ENCODE measurements around the gene GATM. TPM values are rescaled to one million over a fixed set of nuclear protein-coding genes. Genes with fewer than 3 reads are reported as not detected.

The GATM gene
- total and polyA plus RNA-seq, 2 of the 4 experiments (the other 2 are of a cell fraction) = 0.10 to 0.18 TPM

DNA sequence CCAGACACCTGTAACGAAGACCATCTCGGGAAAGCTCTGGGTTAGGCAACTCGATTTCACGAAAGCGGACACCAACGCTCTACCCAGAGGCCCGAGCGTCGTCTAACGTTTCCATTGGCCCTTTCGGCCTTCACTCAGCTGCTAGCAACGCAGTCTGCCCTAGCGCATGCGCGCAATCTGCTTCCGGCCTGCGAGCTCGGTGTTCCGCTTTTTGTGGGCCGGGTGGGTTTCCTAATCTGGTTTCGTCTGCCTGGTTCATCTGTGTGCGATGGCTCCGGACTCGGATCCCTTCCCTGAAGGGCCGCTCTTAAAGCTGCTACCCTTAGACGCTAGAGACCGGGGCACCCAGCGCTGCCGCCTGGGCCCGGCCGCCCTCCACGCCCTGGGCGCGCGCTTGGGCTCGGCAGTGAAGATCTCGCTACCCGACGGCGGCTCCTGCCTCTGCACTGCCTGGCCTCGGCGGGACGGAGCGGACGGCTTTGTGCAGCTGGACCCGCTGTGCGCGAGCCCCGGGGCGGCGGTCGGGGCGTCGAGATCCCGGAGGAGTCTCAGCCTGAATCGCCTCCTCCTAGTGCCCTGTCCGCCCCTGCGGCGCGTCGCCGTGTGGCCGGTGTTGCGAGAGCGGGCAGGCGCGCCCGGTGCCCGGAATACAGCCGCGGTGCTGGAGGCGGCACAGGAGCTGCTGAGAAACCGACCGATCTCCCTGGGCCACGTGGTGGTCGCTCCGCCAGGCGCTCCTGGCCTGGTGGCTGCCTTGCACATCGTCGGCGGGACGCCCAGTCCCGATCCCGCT is 24.0 kb upstream of the GATM start (continued):
- TF ChIP-seq, protein P1, sequence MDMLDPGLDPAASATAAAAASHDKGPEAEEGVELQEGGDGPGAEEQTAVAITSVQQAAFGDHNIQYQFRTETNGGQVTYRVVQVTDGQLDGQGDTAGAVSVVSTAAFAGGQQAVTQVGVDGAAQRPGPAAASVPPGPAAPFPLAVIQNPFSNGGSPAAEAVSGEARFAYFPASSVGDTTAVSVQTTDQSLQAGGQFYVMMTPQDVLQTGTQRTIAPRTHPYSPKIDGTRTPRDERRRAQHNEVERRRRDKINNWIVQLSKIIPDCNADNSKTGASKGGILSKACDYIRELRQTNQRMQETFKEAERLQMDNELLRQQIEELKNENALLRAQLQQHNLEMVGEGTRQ (IDR thresholded peaks at IDR 0.05; ENCODE audit: low read depth, low read length) = peak; percentile 31; the same call in 1 of the 2 replicates

DNA sequence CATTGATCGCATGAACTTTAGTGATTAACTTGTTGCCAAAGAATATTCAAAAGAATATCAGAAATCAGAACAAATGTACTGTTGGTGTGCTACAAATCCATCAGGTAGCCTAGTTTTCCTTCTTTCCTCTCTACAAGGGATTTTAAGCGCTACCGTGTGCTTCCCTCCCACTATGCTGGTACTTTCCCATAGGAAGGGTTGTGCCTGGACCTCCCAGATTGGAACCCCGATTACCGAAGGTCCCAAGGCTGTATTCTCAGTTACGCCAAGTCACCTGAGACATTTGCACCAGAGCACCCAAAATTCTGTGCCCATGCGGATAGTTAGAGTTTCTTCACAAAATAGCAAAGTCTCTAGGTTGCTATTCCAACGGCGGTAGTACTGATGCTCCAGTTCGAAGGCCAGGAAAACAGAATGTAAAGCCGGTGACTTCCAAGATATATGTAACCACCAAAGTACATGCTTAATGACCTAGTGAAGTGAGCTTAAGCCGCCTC is 23.4 kb upstream of the GATM start:
- peak overlapping the region; percentile 88 for H3K9ac ChIP-seq (ENCODE audit: low read depth, low read length)
- peak; percentile 16; the same call in 1 of the 2 replicates for ATAC-seq (ENCODE audit: low read depth)

More for the DNA sequence above, 23.4 kb upstream of the GATM start:
- Histone ChIP-seq H2BK15ac (ENCODE audit: low read depth, low read length) (no peak overlapping the region), H2AK5ac (ENCODE audit: low read depth, low read length) (no peak overlapping the region; the same call in 1 of the 2 replicates), H2AK9ac (replicated peaks; ENCODE audit: low read depth, low read length, poor library complexity) (peak overlapping the region; percentile 3), H3K4ac (ENCODE audit: low read depth, low read length) (peak overlapping the region; percentile 76), H3K4me3 (ENCODE audit: insufficient read depth, low read depth, low read length) (peak overlapping the region; percentile 71), H3K18ac (ENCODE audit: low read depth, low read length) (no peak overlapping the region), H4K8ac (ENCODE audit: low read depth in 2 of 2, low read length in 2 of 2) (peak overlapping the region; percentile 91 to 97), H3K4me2 (ENCODE audit: low read depth, low read length) (peak overlapping the region; percentile 94), H3K14ac (replicated peaks; ENCODE audit: low read depth, low read length) (peak overlapping the region; percentile 89), H4K5ac (ENCODE audit: low read depth, low read length) (peak overlapping the region; percentile 49), H2BK20ac (ENCODE audit: low read depth, low read length) (no peak overlapping the region), H3K23ac (ENCODE audit: low read depth, low read length) (peak overlapping the region; percentile 85), H2BK120ac (ENCODE audit: low read depth, low read length) (no peak overlapping the region), H2BK5ac (ENCODE audit: low read depth, low read length, poor library complexity, severe bottlenecking) (no peak overlapping the region), H3K9me1 (ENCODE audit: insufficient read depth, low read length) (peaks cover 5% of the 10 kb centered on the region; the same call in 1 of the 2 replicates), H3K4me1 (ENCODE audit: control insufficient read depth, insufficient read depth, low read length) (no peaks in the 10 kb centered on the region), H3K9me3 (ENCODE audit: control insufficient read depth, insufficient read depth, low read length) (no peaks in the 10 kb centered on the region), H4K91ac (ENCODE audit: insufficient read depth, low read depth, low read length) (peak overlapping the region; percentile 32; the same call in 1 of the 2 replicates), H3K27me3 (ENCODE audit: control insufficient read depth, insufficient read depth, low read length) (peaks cover 3% of the 10 kb centered on the region), H4K20me1 (ENCODE audit: insufficient read depth, low read length) (peaks cover 21% of the 10 kb centered on the region), H2AFZ (replicated peaks; ENCODE audit: low read length, poor library complexity) (peak overlapping the region; percentile 99), H3K36me3 (ENCODE audit: control insufficient read depth, insufficient read depth, low read length) (peaks cover 2% of the 10 kb centered on the region), H3K27ac (ENCODE audit: insufficient read depth, low read length) (peak overlapping the region; percentile 38), H3K79me1 (ENCODE audit: low read depth in 1 of 2, low read length in 2 of 2) (peaks cover under 1 to 30% of the 10 kb centered on the region in 2 experiments; a peak in 3 of 4 replicates), H3K56ac (ENCODE audit: extremely low read depth, insufficient read depth, low read length) (peak overlapping the region; percentile 69)
- 3% methylated on average over 5 of the region's 12 CpGs; no CpG with 5 or more reads in 1 of the 2 experiments for WGBS, 2 experiments (ENCODE audit: extremely low coverage in 2 of 2, insufficient read length in 1 of 2)
- intact Hi-C loops (cut with micrococcal nuclease) (loop anchor here (1.0 to 2.0 kb wide), 3 partner anchors 57 to 201 kb away; partner anchors contain the start of gene BLOC1S6), in situ Hi-C loops (cut with MboI; ENCODE audit: low sequenced_read_pairs) (loop anchor here (5.0 kb wide), 1 partner anchor 239 kb away; no protein-coding TSS in a partner anchor), dilution Hi-C loops (cut with HindIII; ENCODE audit: low sequenced_read_pairs, unreplicated experiment) (no loop called here)
- DNase-seq = no peak
- ChIA-PET POLR2A (ENCODE audit: unreplicated experiment) (interaction anchor here (0.5 to 1.5 kb wide), 3 partner anchors 238 to 272 kb away, joined by 3 to 4 read pairs (median 3); partner anchors contain the start of gene DUOX1), CTCF (interaction anchor here (1.0 to 5.2 kb wide), 4 partner anchors 55 to 240 kb away, joined by 3 to 27 read pairs (median 4); no protein-coding TSS in a partner anchor)
- no TSS peak for BruUV-seq (replicated peaks)
- TF ChIP-seq RCOR1 (IDR thresholded peaks at IDR 0.05; ENCODE audit: insufficient replicate concordance, low read length) (no peak), CEBPB (IDR thresholded peaks at IDR 0.05; ENCODE audit: low read depth, low read length) (no peak), RAD21 (IDR thresholded peaks at IDR 0.05; ENCODE audit: low read length) (no peak), MAZ (IDR thresholded peaks at IDR 0.05; ENCODE audit: borderline replicate concordance, low read depth, low read length) (no peak), FOS (IDR thresholded peaks at IDR 0.05; ENCODE audit: low read depth, low read length) (no peak), NFE2L2 (IDR thresholded peaks at IDR 0.05; ENCODE audit: low read depth, low read length) (no peak), MAFK (IDR thresholded peaks at IDR 0.05; ENCODE audit: low read depth, low read length) (no peak), CHD1 (IDR thresholded peaks at IDR 0.05; ENCODE audit: low read depth, low read length) (no peak), POLR2A (IDR thresholded peaks at IDR 0.05; ENCODE audit: low read depth, low read length) (no peak)
- TF ChIP-seq, protein P2, sequence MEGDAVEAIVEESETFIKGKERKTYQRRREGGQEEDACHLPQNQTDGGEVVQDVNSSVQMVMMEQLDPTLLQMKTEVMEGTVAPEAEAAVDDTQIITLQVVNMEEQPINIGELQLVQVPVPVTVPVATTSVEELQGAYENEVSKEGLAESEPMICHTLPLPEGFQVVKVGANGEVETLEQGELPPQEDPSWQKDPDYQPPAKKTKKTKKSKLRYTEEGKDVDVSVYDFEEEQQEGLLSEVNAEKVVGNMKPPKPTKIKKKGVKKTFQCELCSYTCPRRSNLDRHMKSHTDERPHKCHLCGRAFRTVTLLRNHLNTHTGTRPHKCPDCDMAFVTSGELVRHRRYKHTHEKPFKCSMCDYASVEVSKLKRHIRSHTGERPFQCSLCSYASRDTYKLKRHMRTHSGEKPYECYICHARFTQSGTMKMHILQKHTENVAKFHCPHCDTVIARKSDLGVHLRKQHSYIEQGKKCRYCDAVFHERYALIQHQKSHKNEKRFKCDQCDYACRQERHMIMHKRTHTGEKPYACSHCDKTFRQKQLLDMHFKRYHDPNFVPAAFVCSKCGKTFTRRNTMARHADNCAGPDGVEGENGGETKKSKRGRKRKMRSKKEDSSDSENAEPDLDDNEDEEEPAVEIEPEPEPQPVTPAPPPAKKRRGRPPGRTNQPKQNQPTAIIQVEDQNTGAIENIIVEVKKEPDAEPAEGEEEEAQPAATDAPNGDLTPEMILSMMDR (conservative IDR thresholded peaks at IDR 0.05; ENCODE audit: low read depth, low read length) = no peak
- TF ChIP-seq, protein P1 (IDR thresholded peaks at IDR 0.05; ENCODE audit: low read depth, low read length) = no peak
